ENCODE results near the gene IRGM.

- TF ChIP-seq POLR2A (IDR thresholded peaks at IDR 0.05; ENCODE audit: extremely low read depth, insufficient read length) (no peak), CTCF (IDR thresholded peaks at IDR 0.05; ENCODE audit: low read depth, low read length) (no peak), MAX (IDR thresholded peaks at IDR 0.05; ENCODE audit: low read depth, low read length) (no peak), MYC (IDR thresholded peaks at IDR 0.05; ENCODE audit: low read depth, low read length) (no peak)
Observed at GRCh38 chr5:150895431-150896428, 49.4 kb downstream of the IRGM start.

All from NB4 (cell line).